ENCODE measurements around the gene KCNH4. TPM values are rescaled to one million over a fixed set of nuclear protein-coding genes. Genes with fewer than 3 reads are reported as not detected.

The KCNH4 gene
- total and polyA plus RNA-seq, 2 donors (not counting 1 experiment from before 2014, with no cell fraction given), result 0.62 to 1.0 TPM

DNA sequence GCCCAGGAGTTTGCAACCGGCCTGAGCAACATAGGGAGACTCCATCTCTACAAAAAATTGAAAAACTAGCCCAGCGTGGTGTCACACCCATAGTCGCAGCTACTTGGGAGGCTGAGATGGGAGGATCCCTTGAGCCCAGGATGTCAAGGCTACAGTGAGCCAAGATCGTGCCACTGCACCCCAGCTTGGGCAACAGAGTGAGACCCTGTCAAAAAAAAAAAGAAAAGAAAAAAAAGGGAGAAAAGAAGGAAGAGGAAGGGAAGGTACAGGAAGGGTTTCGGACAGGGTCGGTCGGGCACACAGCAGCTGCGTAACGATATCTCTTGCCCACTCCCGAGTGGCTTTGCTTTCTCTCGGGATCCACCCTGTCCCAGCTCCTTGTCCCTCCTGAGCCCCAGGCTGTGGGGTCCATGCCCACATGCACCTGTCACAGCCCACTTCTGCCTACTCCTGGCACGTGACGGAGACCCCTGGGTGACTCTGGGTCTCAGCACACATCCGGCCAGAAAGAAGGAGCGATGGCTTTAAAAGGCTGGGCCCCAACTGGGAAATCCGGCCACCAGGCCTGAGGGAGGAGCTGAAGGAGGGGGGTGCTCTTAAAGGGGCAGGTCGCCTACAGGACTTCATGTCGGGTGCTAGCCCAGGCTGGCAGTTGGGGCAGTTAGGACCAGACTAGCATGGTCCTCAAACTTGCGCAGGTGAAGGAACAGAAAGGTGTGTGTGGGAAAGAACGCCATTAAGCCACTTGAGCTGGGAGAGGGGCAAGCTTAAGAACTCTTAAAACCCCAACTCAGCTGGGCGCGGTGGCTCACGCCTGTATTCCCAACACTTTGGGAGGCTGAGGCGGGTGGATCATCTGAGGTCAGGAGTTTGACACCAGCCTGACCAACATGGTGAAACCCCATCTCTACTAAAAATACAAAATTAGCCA, 13.3 kb upstream of the KCNH4 start, which contains the start of gene GHDC:
Gene GHDC, minus strand, starts transcription at position 526 of the 931 bp plus-strand sequence. CDS start 913 bp downstream, outside the sequence.
- Histone ChIP-seq H3K27me3 (replicated peaks in 1 of 4; ENCODE audit: control extremely low read depth in 1 of 4, control insufficient read depth in 3 of 4, insufficient read depth in 4 of 4, low read length in 3 of 4) (no peaks in the 10 kb centered on the region), H3K27ac (ENCODE audit: low read length in 2 of 2) (peak within 1 kb of the TSS; percentile 64 to 79), H3K79me2 (ENCODE audit: control insufficient read depth, insufficient read depth, low read length) (peaks cover 8% of the 10 kb centered on the region), H2AFZ (ENCODE audit: insufficient read depth, low read depth, low read length, poor library complexity, severe bottlenecking) (peak within 1 kb of the TSS; percentile 99), H3K9ac (ENCODE audit: low read length) (peak within 1 kb of the TSS; percentile 88), H3K4me1 (ENCODE audit: control insufficient read depth in 2 of 2, insufficient read depth in 2 of 2, low read length in 2 of 2) (peaks cover 24 to 35% of the 10 kb centered on the region in 2 donors), H3K4me3 (ENCODE audit: control extremely low read depth in 1 of 5, extremely low read depth in 1 of 5, insufficient read depth in 1 of 5, low read depth in 2 of 5, low read length in 4 of 5) (peak within 1 kb of the TSS; percentile 79 to 99 (median 88)), H3K36me3 (replicated peaks in 1 of 2; ENCODE audit: control extremely low read depth in 1 of 2, control insufficient read depth in 1 of 2, extremely low read depth in 1 of 2, insufficient read depth in 2 of 2, low read length in 1 of 2) (peaks cover 1 to 7% of the 10 kb centered on the region in 2 experiments), H3K4me2 (replicated peaks; ENCODE audit: low read depth, low read length, poor library complexity, severe bottlenecking) (peak within 1 kb of the TSS; percentile 73), H4K20me1 (ENCODE audit: control insufficient read depth, insufficient read depth, low read length, poor library complexity, severe bottlenecking) (no peaks in the 10 kb centered on the region), H3K9me3 (ENCODE audit: control extremely low read depth in 1 of 3, control insufficient read depth in 2 of 3, insufficient read depth in 1 of 3, low read length in 2 of 3) (no peaks in the 10 kb centered on the region)
- no peak for TF ChIP-seq EZH2 (IDR thresholded peaks at IDR 0.05; ENCODE audit: borderline replicate concordance, insufficient read depth, low read depth, low read length, poor library complexity, severe bottlenecking)
- TF ChIP-seq CTCF (IDR thresholded peaks at IDR 0.05), result no peak
- CTCF ChIA-PET, result interaction anchor here (0.6 to 2.4 kb wide), 11 partner anchors 8 to 231 kb away, joined by 3 to 20 read pairs (median 4); partner anchors contain the start of genes DNAJC7, KCNH4 and NKIRAS2
- Mint-ChIP-seq H3K27me3 (no peaks in the 10 kb centered on the region), H3K27ac (peak within 1 kb of the TSS; percentile 94), H3K9me3 (ENCODE audit: insufficient read depth) (no peaks in the 10 kb centered on the region), H3K4me1 (peaks cover 38% of the 10 kb centered on the region), H3K4me3 (peak within 1 kb of the TSS; percentile 99)
- POLR2A ChIA-PET, result interaction anchor here (0.6 to 2.1 kb wide), 6 partner anchors 10 to 791 kb away, joined by 3 to 11 read pairs (median 4); partner anchors contain the start of genes CNP and HCRT
- under 1% methylated on average over 18 of the region's 24 CpGs for WGBS (ENCODE audit: insufficient coverage)
- DNase-seq (peak; percentile 86), ATAC-seq (ENCODE audit: low read depth) (peak; percentile 88)
- intact Hi-C loops (cut with micrococcal nuclease), result loop anchor here (1.0 to 10.0 kb wide), 3 partner anchors 10 to 481 kb away; partner anchors contain the start of gene PLEKHH3

Measured in B cell (primary cell).